Measurements from ENCODE around the gene PCYT1B.

The PCYT1B gene

GRCh38 chrX:24515447-24515846 lies 131.7 kb downstream of the PCYT1B start:
- no peak for DNase-seq

- DNase-seq = no peak
Measured at GRCh38 chrX:24513416-24513815, 133.7 kb downstream of the PCYT1B start.

- DNase-seq = no peak
Measured at GRCh38 chrX:24508375-24508774, 138.8 kb downstream of the PCYT1B start.

Data from effector CD4-positive, alpha-beta T cell (primary cell).